HL-60 (cell line): ENCODE measurements around the gene ST8SIA4.

Experiments used
- CTCF ChIP-seq: IDR thresholded peaks from one replicate; pipeline ENCODE4 v1.5.1; 2011; ENCODE audit warnings: low read length, control low read depth, inconsistent platforms; ENCODE audit not compliant: insufficient read depth
- GABPA ChIP-seq: IDR thresholded peaks from 2 replicates; pipeline ENCODE4 v1.6.1; 2012; ENCODE audit warnings: low read depth
- POLR2AphosphoS5 ChIP-seq: IDR thresholded peaks from 2 replicates; pipeline ENCODE4 v1.6.1; 2012; ENCODE audit warnings: low read depth
- REST ChIP-seq: IDR thresholded peaks from 2 replicates; pipeline ENCODE4 v1.6.1; 2012; ENCODE audit warnings: low read depth; ENCODE audit not compliant: insufficient replicate concordance

- TF ChIP-seq POLR2AphosphoS5, result no peak
- no peak for TF ChIP-seq CTCF
- TF ChIP-seq GABPA, result no peak
- TF ChIP-seq REST, result no peak
Measured at GRCh38 chr5:100902440-100903038, 543 bp downstream of the ST8SIA4 start.
